AG10803 (cell line): ENCODE data around the gene COPA.
"Not testable (repeated sequence)": the region's sequence is repeated elsewhere in the genome, so short reads cannot be mapped to it uniquely, and the experiment has no call there.

Source experiments
- DNase-seq: peaks from one replicate; pipeline ENCODE4 v3.0.0; 2010; ENCODE audit warnings: low read depth
- H3K4me3 ChIP-seq: 2 replicates; pipeline ENCODE4 v1.5.1; 2011; ENCODE audit warnings: mild to moderate bottlenecking, low read length, control low read depth
- CTCF ChIP-seq: conservative IDR thresholded peaks from 2 replicates; pipeline ENCODE4 v1.5.1; 2011; ENCODE audit warnings: mild to moderate bottlenecking, low read length, control low read depth, inconsistent platforms

The COPA gene

GRCh38 chr1:160308451-160309184 is 34.4 kb downstream of the COPA start:
- DNase-seq: peak; percentile 42
- no peak for TF ChIP-seq CTCF
- H3K4me3 ChIP-seq: no peak overlapping the region

- no peak overlapping the region for H3K4me3 ChIP-seq
- TF ChIP-seq CTCF: no peak
- DNase-seq: no peak
Observed at GRCh38 chr1:160307118-160307791, 35.8 kb downstream of the COPA start.

DNA sequence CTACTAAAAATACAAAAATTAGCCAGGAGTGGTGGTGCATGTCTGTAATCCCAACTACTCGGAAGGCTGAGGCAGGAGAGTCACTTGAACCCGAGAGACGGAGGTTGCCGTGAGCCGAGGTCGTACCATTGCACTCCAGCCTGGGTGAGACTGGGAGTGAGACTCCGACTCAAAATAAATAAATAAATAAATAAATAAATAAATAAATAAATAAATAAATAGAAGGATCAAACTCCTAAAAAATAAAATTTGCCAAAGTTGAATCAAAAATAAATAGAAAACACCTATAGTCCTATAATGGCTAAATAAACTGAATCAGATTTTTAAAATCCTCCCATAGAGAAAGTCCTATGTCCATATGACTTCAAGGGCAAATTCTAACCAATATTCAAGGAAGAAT is 42.9 kb downstream of the COPA start:
- no peak for DNase-seq
- H3K4me3 ChIP-seq: no peak overlapping the region
- TF ChIP-seq CTCF: no peak

DNA sequence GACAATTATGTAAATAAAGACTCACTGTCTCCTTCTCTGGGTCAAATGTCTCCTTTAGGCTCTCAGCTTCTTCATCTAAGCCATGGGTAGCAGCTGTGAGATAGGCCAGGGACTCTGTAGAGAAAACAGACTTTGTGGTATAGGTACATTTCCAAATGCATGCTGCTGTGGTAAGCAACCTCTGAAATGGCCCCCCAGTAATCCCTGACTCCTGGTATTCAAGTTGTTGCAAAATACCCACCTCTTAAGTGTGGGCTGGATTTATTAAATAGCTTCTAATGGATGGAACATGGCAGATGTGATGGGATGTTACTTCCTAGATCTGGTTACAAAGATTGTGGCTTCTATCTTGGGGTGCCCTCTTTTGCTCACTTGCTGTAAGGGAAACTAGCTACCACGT is 47.0 kb downstream of the COPA start:
- no peak for DNase-seq
- no peak for TF ChIP-seq CTCF
- H3K4me3 ChIP-seq: no peak overlapping the region

- H3K4me3 ChIP-seq: no peak overlapping the region
- no peak for DNase-seq
- no peak for TF ChIP-seq CTCF
Observed at GRCh38 chr1:160293020-160293968, 49.8 kb downstream of the COPA start.

- DNase-seq: peak; percentile 74
- TF ChIP-seq CTCF: peak; percentile 83
- H3K4me3 ChIP-seq: no peak overlapping the region
Observed at GRCh38 chr1:160291248-160292220, 51.5 kb downstream of the COPA start.

DNA sequence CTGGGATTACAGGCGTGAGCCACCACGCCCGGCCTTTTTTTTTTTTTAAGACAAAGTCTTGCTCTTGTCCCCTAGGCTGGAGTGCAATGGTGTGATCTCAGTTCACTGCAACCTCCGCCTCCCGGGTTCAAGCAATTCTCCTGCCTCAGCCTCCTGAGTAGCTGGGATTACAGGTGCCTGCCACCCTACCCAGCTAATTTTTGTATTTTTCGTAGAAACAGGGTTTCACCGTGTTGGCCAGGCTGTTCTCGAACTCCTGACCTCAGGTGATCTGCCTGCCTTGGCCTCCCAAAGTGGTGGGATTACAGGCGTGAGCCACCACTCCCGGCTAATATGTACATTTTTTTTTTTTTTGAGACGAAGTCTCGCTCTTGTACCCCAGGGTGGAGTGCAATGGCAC is 55.3 kb downstream of the COPA start:
- H3K4me3 ChIP-seq, DNase-seq: not testable (repeated sequence)
